ENCODE data around the gene ELOF1.

GRCh38 chr19:11598103-11598483, 39.1 kb upstream of the ELOF1 start:
- TF ChIP-seq GATA2 (IDR thresholded peaks at IDR 0.05; ENCODE audit: low read depth, low read length) (no peak), GATA3 (IDR thresholded peaks at IDR 0.05; ENCODE audit: low read depth, low read length) (no peak)
